Nephron progenitor cell (in vitro differentiated cells): ENCODE data around the gene TPM4.
"Not testable (repeated sequence)": the region's sequence is repeated elsewhere in the genome, so short reads cannot be mapped to it uniquely, and the experiment has no call there.

Experiments
- DNase-seq: peaks from one replicate; pipeline ENCODE4 v3.0.0; 2021
- H3K27ac Mint-ChIP-seq: 2 replicates; pipeline ENCODE4 v1.8.0; 2021; ENCODE audit warnings: mild to moderate bottlenecking, moderate library complexity, mixed read lengths
- H3K27me3 Mint-ChIP-seq: 2 replicates; pipeline ENCODE4 v1.8.0; 2021; ENCODE audit warnings: mild to moderate bottlenecking, low read depth, mixed read lengths; ENCODE audit not compliant: poor library complexity
- H3K36me3 Mint-ChIP-seq: 2 replicates; pipeline ENCODE4 v1.8.0; 2021; ENCODE audit warnings: low read depth, mixed read lengths
- H3K4me1 Mint-ChIP-seq: 2 replicates; pipeline ENCODE4 v1.8.0; 2021; ENCODE audit warnings: mixed read lengths
- H3K4me3 Mint-ChIP-seq: 2 replicates; pipeline ENCODE4 v1.8.0; 2021; ENCODE audit warnings: mild to moderate bottlenecking, moderate library complexity, mixed read lengths
- H3K9me3 Mint-ChIP-seq: 2 replicates; pipeline ENCODE4 v1.8.0; 2021; ENCODE audit warnings: mild to moderate bottlenecking, moderate library complexity, mixed read lengths
- TF ChIP-seq, protein P1 (sequence below): fragments of 200-600 bp; sonication (generic); IDR thresholded peaks from 2 replicates; pipeline ENCODE4 v1.5.0; 2021; ENCODE audit warnings: antibody characterized with exemption

The TPM4 gene

DNA sequence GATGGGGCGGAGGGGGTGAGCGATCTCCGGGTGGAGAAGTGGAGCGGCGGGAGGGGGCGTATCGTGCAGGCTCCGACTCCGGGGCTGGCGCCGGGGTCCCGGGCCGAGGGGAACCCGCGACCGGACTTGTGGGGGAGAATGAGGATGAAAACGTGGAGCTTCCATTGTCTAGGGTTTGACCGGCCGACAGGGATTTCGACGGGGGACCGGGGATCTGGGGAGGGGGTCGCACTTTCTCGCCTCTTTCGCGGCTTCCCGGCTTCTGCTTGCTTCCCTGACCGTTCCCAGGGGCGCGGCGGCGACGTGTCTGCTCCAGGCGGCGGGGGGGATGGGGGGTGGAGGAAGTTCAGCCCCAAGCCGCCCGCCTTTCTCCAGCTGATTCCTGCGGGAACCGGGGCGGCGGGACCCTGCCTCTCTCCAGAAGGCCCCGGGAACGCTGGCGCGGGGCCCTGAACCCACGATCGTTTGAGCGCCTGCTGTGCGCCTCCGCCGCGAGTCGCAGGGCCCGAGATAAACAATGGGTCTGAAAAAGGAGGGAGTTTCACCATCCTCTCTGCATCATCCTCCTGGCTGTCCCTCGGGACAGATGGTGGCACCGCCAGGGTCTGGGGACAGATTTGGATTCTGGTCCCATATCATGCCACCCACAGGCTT lies 790 bp downstream of the TPM4 start:
- TF ChIP-seq, protein P1, sequence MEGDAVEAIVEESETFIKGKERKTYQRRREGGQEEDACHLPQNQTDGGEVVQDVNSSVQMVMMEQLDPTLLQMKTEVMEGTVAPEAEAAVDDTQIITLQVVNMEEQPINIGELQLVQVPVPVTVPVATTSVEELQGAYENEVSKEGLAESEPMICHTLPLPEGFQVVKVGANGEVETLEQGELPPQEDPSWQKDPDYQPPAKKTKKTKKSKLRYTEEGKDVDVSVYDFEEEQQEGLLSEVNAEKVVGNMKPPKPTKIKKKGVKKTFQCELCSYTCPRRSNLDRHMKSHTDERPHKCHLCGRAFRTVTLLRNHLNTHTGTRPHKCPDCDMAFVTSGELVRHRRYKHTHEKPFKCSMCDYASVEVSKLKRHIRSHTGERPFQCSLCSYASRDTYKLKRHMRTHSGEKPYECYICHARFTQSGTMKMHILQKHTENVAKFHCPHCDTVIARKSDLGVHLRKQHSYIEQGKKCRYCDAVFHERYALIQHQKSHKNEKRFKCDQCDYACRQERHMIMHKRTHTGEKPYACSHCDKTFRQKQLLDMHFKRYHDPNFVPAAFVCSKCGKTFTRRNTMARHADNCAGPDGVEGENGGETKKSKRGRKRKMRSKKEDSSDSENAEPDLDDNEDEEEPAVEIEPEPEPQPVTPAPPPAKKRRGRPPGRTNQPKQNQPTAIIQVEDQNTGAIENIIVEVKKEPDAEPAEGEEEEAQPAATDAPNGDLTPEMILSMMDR, result no peak
- Mint-ChIP-seq H3K9me3 (no peaks in the 10 kb centered on the region), H3K4me1 (peaks cover 62% of the 10 kb centered on the region), H3K27ac (peak overlapping the region; percentile 99), H3K36me3 (peaks cover 19% of the 10 kb centered on the region), H3K27me3 (no peaks in the 10 kb centered on the region), H3K4me3 (peak overlapping the region; percentile 91)
- peak; percentile 50 for DNase-seq

DNA sequence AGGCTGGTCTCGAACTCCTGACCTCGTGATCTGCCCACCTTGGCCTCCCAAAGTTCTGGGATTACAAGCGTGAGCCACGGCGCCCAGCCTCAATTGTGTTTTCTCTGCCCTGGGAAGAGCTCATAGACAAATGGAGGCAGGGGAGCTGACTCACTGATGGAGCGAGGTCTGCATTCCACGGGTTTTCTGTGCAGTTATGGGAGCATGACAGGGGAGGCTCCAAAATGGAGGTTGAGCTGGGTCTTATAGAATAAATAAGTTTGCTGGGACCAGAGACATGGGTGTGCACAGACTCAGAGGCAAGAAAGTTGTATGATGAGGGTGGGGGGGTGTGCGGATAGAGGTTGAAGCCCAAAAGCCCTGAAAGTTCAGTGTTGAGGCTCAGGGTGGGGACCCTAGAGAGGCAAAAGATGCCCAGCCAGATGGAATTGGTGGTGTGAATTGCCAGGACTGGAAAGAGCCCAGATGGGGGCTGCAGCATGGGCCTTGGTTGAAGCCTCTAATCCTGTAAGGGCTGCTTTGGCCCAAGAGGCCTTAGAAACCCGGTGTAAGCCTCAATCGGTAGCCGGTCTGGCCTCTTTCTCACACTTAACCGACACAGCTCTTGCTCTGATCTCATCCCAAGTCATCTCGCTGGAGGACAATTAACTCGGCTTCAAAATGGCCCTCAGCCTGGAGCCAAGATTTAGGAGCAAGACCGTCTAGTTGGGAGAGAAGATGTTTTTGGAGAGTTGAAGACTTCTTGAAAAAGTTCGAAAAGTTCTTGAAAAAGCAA lies 1.9 kb downstream of the TPM4 start:
- no peaks in the 10 kb centered on the region for H3K27me3 Mint-ChIP-seq
- peak overlapping the region; percentile 99 for H3K27ac Mint-ChIP-seq
- H3K4me1 Mint-ChIP-seq, result peaks cover 56% of the 10 kb centered on the region
- TF ChIP-seq, protein P1, result no peak
- peak overlapping the region; percentile 91 for H3K4me3 Mint-ChIP-seq
- DNase-seq, result no peak
- no peaks in the 10 kb centered on the region for H3K9me3 Mint-ChIP-seq
- peaks cover 30% of the 10 kb centered on the region for H3K36me3 Mint-ChIP-seq

DNA sequence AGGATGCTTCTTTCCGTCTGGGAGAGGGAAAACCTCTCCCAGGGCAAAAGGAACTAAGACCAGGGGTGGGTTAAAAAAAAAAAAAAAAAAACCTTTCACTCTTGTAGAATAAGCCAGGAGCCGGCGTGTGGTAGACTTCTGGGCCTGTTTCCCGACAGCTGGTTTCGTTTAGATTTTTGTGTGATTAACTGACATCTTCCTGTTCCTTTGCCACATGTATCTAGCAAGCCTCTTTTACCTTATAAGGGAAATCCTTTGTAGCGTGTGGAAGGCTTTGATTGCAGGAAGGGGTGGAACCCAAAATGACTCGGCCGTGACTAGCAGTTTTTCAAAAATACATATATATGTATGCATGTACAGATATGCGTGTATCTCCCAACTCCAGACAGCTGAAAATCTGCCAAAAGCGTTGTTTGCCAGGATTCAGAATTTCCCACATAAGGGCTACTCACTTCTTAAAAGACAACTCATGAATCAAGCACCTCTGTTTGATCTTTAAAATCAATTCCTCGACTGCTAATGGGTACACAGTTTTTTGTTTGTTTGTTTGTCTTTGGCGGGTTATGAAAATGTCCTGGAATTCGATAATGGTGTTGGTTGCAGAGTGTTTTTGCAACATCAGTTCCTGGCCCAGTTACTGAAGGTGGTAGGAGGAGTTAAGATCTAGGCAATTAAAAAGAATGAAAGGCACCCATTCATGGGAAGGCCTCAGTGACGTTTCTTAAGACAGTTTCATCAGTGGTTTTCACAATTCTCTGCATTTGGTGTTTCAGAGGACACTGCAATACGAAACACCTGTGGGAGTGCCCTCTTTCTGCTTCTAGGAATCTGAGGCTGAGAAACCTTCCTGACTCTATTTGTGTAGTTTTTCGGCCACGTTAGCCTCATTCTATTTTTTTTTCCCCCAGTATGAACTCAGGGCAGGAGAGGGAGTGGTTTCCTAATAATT lies 2.7 kb downstream of the TPM4 start:
- H3K4me3 Mint-ChIP-seq, result peak overlapping the region; percentile 91
- peaks cover 50% of the 10 kb centered on the region for H3K4me1 Mint-ChIP-seq
- TF ChIP-seq, protein P1, result no peak
- no peaks in the 10 kb centered on the region for H3K27me3 Mint-ChIP-seq
- no peaks in the 10 kb centered on the region for H3K9me3 Mint-ChIP-seq
- no peak for DNase-seq
- H3K27ac Mint-ChIP-seq, result peak overlapping the region; percentile 99
- peaks cover 37% of the 10 kb centered on the region for H3K36me3 Mint-ChIP-seq

DNA sequence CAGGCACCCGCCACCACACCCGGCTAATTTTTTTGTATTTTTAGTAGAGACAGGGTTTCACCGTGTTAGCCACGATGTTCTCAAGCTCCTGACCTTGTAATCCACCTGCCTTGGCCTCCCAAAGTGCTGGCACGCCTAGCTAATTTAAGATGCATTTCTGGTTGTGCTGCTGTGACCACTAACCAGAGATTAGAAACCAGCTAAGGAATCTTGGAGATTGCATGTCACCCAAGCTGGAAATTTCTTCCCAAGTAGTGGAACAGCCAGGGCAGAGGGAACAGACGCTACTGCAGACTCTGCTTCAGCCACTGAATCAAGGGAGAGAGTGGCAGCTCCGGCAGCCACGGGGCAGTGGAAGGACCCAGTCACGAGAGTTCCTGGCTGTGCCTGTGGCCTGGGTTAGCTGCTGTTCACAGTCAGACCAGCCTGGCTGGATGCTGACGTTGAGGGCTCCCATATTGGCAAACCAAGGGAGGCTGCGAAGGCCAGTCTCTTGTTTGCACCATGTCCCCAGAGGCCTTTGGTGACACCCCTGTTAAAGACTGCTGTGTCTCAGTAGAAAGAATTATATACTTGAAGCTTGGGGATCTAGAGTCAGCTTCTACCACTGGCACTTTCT lies 7.9 kb downstream of the TPM4 start:
- DNase-seq, result no peak
- Mint-ChIP-seq H3K36me3 (peaks cover 75% of the 10 kb centered on the region), H3K4me3 (no peak overlapping the region), H3K9me3 (no peaks in the 10 kb centered on the region), H3K27ac (peak overlapping the region; percentile 95), H3K27me3 (no peaks in the 10 kb centered on the region), H3K4me1 (peaks cover 46% of the 10 kb centered on the region)
- TF ChIP-seq, protein P1, result no peak

DNA sequence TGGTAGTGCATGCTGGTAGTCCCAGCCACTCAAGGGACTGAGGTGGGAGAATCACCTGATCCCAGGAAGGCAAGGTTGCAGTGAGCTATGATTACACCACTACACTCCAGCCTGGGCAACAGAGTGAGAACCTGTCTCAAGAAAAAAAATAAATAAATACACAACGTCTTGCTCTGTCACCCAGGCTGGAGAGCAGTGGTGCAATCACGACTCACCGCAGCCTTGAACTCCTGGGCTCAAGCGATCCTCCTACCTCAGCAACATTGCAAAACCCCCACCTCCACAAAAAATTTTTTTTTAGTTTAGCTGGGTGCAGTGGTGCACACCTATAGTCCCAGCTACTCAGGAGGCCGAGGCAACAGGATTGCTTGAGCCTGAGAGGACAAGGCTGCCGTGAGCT lies 8.8 kb downstream of the TPM4 start:
- no peaks in the 10 kb centered on the region for H3K9me3 Mint-ChIP-seq
- H3K4me1 Mint-ChIP-seq, result peaks cover 42% of the 10 kb centered on the region
- no peaks in the 10 kb centered on the region for H3K27me3 Mint-ChIP-seq
- TF ChIP-seq, protein P1, result no peak
- no peak overlapping the region for H3K27ac Mint-ChIP-seq
- peaks cover 81% of the 10 kb centered on the region for H3K36me3 Mint-ChIP-seq
- DNase-seq, result no peak
- no peak overlapping the region for H3K4me3 Mint-ChIP-seq

DNA sequence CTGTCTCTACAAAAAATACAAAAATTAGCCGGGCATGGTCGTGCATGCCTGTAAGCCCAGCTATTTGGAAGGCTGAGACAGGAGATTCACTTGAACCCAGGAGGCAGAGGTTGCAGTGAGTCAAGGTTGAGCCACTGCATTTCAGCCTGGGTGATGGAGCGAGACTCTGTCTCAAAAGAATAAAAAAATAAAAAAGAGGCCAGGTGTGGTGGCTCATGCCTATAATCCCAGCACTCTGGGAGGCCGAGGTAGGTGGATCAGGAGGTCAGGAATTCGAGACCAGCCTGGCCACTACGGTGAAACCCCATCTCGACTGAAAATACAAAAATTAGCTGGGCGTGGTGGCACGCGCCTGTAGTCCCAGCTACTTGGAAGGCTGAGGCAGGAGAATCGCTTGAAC lies 11.1 kb downstream of the TPM4 start:
- H3K4me3 Mint-ChIP-seq, DNase-seq, H3K27me3 Mint-ChIP-seq, H3K9me3 Mint-ChIP-seq: not testable (repeated sequence)
- Mint-ChIP-seq H3K4me1 (peaks cover 26% of the 10 kb centered on the region), H3K27ac (peak overlapping the region; percentile 25), H3K36me3 (peaks cover 85% of the 10 kb centered on the region)
